ENCODE data around the gene TMEM63A. TPM values are rescaled to one million over a fixed set of nuclear protein-coding genes. Genes with fewer than 3 reads are reported as not detected.

Gene TMEM63A
- total and polyA plus RNA-seq, 2 of the 13 experiments (the other 11 are each of a cell fraction or from before 2014, with no cell fraction given) = 23.9 to 53.3 TPM

DNA sequence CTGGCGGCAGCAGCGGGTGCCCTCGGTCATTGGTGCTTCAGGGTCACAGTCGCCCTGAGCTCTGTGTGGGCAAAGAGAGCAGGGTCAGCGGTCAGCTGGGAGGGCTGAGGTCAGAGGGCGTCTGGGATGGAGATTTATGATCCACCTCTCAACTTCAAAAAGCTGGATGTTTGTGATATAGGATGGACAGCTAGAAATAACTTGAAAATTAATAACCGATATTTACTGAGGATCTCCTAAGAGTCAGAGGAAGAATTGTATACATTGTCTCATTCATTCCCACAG is 4.8 kb upstream of the TMEM63A start (continued):
- TF ChIP-seq SNAI1 (CRISPR knock-in tag; IDR thresholded peaks at IDR 0.05; ENCODE audit: borderline replicate concordance) (no peak), ETV5 (CRISPR knock-in tag; IDR thresholded peaks at IDR 0.05; ENCODE audit: borderline replicate concordance) (no peak), HNF4A (CRISPR knock-in tag; IDR thresholded peaks at IDR 0.05) (peak; percentile 41; the same call in 1 of the 2 replicates)

DNA sequence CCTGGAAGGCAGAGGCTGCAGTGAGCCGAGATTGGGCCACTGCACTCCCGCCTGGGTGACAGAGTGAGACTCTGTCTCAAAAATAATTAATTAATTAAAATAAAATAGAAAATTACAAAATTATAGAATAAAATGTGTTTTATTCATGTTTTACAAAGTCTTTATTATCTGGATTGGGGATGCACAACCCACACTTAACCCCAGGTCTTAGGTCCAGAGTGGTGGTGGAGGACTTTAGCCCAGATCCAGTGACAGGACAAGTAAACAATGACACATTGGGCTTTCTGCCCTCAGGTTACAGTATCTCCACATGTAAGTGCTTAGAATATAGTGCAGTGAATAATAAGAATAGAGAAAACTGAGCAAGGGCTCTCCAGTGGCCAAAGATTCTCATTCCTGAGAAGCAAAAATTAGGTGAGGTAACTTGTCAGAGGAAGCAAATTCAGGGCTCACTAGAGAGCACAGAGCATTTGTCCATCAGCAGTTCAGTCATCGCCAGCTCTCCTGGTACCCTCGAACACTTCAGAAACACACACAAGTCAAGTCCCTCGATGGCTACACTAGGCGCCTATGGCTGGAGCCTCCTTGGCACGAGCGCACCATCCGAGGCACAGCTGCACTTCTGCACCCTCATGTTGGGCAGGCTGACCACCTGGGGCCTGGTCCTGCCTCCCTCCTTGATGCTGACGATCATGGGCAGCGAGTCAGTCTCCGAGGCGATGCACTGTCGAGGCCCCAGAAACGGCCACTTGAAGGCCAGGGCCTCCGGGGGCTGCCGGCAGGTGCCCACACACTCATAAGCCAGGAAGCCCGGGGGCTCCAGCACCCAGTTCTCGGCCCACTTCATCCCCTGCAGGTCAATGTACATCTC is 4.2 kb upstream of the TMEM63A start:
- peaks cover 69% of the 10 kb centered on the region for H3K4me1 ChIP-seq (ENCODE audit: insufficient read depth, low read length)
- in situ Hi-C loops (cut with HindIII; ENCODE audit: extremely low pct_ligation_motif_present, low pct_unique_long_range_greater_than_20kb) (no loop called here), intact Hi-C loops (cut with micrococcal nuclease; ENCODE audit: unreplicated experiment) (loop anchor here (10.0 kb wide), 1 partner anchor 88 kb away; no protein-coding TSS in a partner anchor)
- H3K79me2 ChIP-seq (ENCODE audit: insufficient read depth, low read length) = peaks cover 4% of the 10 kb centered on the region
- peak overlapping the region in 1 of 3 experiments; percentile 52; a peak in 2 of 6 replicates for H3K4me3 ChIP-seq (replicated peaks in 1 of 3; ENCODE audit: insufficient read depth in 1 of 3, low read depth in 2 of 3, low read length in 3 of 3)
- POLR2A ChIA-PET = interaction anchor here (0.7 to 1.0 kb wide), 2 partner anchors 8 to 11 kb away, joined by 3 read pairs; no protein-coding TSS in a partner anchor
- 34% methylated on average over 2 of the region's 19 CpGs for WGBS (ENCODE audit: low lambda C conversion rate)
- FAIRE-seq (peak; percentile 39), ATAC-seq (peak; percentile 20; the same call in 1 of the 3 replicates), DNase-seq (ENCODE audit: low spot score) (peak; percentile 78)
- CTCF ChIA-PET (ENCODE audit: low intra/inter-chr PET ratio, low total read pairs) = no interaction called here
- no peaks in the 10 kb centered on the region; a peak in 1 of 5 replicates for H3K27me3 ChIP-seq (ENCODE audit: control insufficient read depth in 1 of 2, insufficient read depth in 2 of 2, low read length in 2 of 2)
- peak overlapping the region; percentile 43; the same call in 1 of the 2 replicates for H3K9ac ChIP-seq (ENCODE audit: insufficient read depth, low read depth, low read length)
- H3K36me3 ChIP-seq (replicated peaks in 1 of 2; ENCODE audit: control insufficient read depth in 1 of 2, insufficient read depth in 2 of 2, low read length in 2 of 2) = no peaks in the 10 kb centered on the region
- H4K20me1 ChIP-seq (ENCODE audit: insufficient read depth, low read length) = no peaks in the 10 kb centered on the region
- no peaks in the 10 kb centered on the region for H3K9me3 ChIP-seq (ENCODE audit: low read length)
- no TSS peak for BruUV-seq (replicated peaks)
- H3K27ac ChIP-seq (ENCODE audit: extremely low read length, insufficient read depth, low read length) = peak overlapping the region; percentile 55
- H3K4me2 ChIP-seq (ENCODE audit: low read depth, low read length) = peak overlapping the region; percentile 86
- no peak overlapping the region for H2AFZ ChIP-seq (ENCODE audit: low read length)
- TF ChIP-seq, protein P1, sequence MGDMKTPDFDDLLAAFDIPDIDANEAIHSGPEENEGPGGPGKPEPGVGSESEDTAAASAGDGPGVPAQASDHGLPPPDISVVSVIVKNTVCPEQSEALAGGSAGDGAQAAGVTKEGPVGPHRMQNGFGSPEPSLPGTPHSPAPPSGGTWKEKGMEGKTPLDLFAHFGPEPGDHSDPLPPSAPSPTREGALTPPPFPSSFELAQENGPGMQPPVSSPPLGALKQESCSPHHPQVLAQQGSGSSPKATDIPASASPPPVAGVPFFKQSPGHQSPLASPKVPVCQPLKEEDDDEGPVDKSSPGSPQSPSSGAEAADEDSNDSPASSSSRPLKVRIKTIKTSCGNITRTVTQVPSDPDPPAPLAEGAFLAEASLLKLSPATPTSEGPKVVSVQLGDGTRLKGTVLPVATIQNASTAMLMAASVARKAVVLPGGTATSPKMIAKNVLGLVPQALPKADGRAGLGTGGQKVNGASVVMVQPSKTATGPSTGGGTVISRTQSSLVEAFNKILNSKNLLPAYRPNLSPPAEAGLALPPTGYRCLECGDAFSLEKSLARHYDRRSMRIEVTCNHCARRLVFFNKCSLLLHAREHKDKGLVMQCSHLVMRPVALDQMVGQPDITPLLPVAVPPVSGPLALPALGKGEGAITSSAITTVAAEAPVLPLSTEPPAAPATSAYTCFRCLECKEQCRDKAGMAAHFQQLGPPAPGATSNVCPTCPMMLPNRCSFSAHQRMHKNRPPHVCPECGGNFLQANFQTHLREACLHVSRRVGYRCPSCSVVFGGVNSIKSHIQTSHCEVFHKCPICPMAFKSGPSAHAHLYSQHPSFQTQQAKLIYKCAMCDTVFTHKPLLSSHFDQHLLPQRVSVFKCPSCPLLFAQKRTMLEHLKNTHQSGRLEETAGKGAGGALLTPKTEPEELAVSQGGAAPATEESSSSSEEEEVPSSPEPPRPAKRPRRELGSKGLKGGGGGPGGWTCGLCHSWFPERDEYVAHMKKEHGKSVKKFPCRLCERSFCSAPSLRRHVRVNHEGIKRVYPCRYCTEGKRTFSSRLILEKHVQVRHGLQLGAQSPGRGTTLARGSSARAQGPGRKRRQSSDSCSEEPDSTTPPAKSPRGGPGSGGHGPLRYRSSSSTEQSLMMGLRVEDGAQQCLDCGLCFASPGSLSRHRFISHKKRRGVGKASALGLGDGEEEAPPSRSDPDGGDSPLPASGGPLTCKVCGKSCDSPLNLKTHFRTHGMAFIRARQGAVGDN (CRISPR knock-in tag; IDR thresholded peaks at IDR 0.05) = peak; percentile 73; the same call in 1 of the 2 replicates
- TF ChIP-seq ZFP41 (CRISPR knock-in tag; IDR thresholded peaks at IDR 0.05; ENCODE audit: borderline replicate concordance) = no peak
- TF ChIP-seq BHLHE40 (IDR thresholded peaks at IDR 0.05; ENCODE audit: low read length) = no peak
- peak; percentile 82 for TF ChIP-seq HNF4G (IDR thresholded peaks at IDR 0.05; ENCODE audit: borderline replicate concordance, low read depth, low read length)
- TF ChIP-seq HNF4G (CRISPR knock-in tag; IDR thresholded peaks at IDR 0.05; ENCODE audit: borderline replicate concordance, low read depth) = no peak
- TF ChIP-seq, protein P2, sequence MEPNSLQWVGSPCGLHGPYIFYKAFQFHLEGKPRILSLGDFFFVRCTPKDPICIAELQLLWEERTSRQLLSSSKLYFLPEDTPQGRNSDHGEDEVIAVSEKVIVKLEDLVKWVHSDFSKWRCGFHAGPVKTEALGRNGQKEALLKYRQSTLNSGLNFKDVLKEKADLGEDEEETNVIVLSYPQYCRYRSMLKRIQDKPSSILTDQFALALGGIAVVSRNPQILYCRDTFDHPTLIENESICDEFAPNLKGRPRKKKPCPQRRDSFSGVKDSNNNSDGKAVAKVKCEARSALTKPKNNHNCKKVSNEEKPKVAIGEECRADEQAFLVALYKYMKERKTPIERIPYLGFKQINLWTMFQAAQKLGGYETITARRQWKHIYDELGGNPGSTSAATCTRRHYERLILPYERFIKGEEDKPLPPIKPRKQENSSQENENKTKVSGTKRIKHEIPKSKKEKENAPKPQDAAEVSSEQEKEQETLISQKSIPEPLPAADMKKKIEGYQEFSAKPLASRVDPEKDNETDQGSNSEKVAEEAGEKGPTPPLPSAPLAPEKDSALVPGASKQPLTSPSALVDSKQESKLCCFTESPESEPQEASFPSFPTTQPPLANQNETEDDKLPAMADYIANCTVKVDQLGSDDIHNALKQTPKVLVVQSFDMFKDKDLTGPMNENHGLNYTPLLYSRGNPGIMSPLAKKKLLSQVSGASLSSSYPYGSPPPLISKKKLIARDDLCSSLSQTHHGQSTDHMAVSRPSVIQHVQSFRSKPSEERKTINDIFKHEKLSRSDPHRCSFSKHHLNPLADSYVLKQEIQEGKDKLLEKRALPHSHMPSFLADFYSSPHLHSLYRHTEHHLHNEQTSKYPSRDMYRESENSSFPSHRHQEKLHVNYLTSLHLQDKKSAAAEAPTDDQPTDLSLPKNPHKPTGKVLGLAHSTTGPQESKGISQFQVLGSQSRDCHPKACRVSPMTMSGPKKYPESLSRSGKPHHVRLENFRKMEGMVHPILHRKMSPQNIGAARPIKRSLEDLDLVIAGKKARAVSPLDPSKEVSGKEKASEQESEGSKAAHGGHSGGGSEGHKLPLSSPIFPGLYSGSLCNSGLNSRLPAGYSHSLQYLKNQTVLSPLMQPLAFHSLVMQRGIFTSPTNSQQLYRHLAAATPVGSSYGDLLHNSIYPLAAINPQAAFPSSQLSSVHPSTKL (CRISPR knock-in tag; IDR thresholded peaks at IDR 0.05) = peak; percentile 53
- TF ChIP-seq RBM39 (IDR thresholded peaks at IDR 0.05; ENCODE audit: low read depth, low read length, poor library complexity, severe bottlenecking) = no peak
- no peak for TF ChIP-seq ZIK1 (CRISPR knock-in tag; IDR thresholded peaks at IDR 0.05; ENCODE audit: borderline replicate concordance, low read depth)
- TF ChIP-seq ZNF776 (CRISPR knock-in tag; IDR thresholded peaks at IDR 0.05) = no peak
- TF ChIP-seq ATF1 (CRISPR knock-in tag; IDR thresholded peaks at IDR 0.05) = no peak
- TF ChIP-seq ZNF350 (CRISPR knock-in tag; IDR thresholded peaks at IDR 0.05; ENCODE audit: borderline replicate concordance, low read depth) = no peak

All from HepG2 (cell line).